Raji (cell line): ENCODE results near the gene IGLON5.

Experiments used
- POLR2A ChIP-seq: IDR thresholded peaks from 2 replicates; pipeline ENCODE4 v1.6.1; 2011; ENCODE audit warnings: low read depth, low read length, control low read depth; ENCODE audit not compliant: insufficient read depth

The IGLON5 gene

GRCh38 chr19:51311351-51312257, at the start of gene IGLON5:
Gene IGLON5, plus strand, starts transcription at chr19:51311644. Its CDS starts 204 bp downstream, at chr19:51311848.
- no peak for TF ChIP-seq POLR2A

GRCh38 chr19:51263808-51264207, 47.6 kb upstream of the IGLON5 start:
- no peak for TF ChIP-seq POLR2A

- TF ChIP-seq POLR2A: no peak
Measured at GRCh38 chr19:51271067-51271466, 40.4 kb upstream of the IGLON5 start.

GRCh38 chr19:51272183-51272810, 39.1 kb upstream of the IGLON5 start:
- no peak for TF ChIP-seq POLR2A

DNA sequence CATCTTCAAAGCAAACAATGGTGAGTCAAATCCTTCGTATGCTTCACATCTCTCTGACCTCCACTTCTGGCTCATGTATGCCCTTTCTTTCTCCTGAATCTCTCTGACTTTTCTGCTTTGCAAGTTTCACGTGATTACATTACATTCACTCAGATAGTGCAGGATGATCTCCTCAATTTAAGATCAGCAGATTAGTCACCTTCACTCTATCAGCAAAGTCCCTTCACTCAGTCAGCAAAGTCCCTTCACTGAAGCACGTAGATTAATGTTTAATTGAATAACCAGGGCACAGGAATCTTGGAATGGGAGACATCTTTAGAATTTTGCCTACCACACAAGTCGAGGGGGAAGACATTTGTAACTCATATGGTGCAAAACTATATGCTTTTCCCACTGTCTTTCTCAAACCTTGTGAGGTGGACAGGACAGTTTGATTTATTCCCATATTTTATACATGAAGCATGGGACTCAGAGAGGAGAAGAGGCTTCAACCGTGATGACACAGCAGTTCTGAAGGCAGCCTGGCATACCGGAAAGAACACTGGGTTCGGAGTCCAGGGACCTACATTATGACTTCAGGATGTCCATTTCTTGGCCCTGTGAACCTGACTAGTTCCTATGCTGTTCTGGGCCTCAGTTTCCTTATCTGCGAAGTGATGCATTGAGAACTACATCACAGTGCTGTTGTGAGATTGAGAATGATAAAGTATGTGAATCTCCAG, 37.2 kb upstream of the IGLON5 start:
- TF ChIP-seq POLR2A: no peak

DNA sequence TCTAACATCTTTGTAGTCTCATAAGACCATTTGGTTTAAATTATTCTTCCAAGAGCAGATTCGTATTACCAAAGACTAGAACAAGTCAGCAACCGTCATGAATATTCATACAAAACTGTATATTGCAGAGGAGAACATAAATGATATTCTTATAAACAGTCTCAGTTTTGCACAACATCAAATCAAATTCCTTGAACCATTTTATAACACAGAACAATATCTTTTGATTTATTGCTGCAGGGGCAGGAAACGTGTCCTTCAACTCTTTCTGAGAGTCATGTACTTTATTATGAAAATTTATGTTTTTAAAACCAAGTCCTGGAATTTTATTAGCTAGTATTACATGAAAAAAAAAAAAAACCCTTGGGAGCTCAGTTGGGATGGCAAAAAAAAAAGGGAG, 34.3 kb upstream of the IGLON5 start:
- no peak for TF ChIP-seq POLR2A

DNA sequence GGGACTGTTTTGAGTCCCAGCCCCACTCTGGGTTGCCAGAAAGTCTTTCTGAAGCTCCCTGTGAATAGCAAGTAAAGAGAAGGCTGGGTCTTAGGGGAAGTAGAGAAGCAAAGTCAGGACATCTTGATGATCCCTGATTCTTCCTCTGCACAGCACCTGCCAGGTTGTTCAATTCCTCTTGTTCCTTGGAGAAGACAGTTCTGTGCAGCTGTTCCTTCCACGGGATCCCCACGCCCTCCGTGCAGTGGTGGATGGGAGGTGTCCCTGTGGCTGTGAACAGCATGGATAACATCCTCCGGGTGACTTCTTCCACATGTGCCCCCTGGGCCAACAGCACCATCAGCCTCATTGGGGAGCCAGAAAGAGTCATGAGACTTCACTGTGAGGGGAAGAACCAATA, 29.1 kb upstream of the IGLON5 start:
- no peak for TF ChIP-seq POLR2A

- TF ChIP-seq POLR2A: no peak
Measured at GRCh38 chr19:51285682-51286081, 25.8 kb upstream of the IGLON5 start.

DNA sequence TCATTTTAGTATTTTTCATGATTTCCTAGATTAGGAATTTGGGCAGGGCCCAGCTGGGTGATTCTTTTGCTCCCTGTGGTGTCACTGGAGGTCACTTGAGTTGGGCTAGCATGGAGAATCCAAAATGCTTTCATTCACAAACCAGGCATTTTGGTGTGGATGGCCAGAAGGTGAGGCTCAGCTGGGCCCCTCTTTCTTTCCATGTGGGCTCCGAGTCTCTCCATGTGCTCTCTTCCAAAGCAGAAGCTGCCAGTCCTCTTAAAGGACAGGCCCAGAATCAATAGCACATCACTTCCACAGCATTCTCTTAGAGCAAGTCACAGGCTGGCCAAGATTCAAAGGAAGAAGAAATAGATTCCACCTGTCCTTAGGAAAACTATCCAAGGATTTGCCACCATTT, 21.8 kb upstream of the IGLON5 start:
- TF ChIP-seq POLR2A: no peak

- no peak for TF ChIP-seq POLR2A
Measured at GRCh38 chr19:51292971-51293370, 18.5 kb upstream of the IGLON5 start.

GRCh38 chr19:51293571-51294210, 17.8 kb upstream of the IGLON5 start:
- no peak for TF ChIP-seq POLR2A

DNA sequence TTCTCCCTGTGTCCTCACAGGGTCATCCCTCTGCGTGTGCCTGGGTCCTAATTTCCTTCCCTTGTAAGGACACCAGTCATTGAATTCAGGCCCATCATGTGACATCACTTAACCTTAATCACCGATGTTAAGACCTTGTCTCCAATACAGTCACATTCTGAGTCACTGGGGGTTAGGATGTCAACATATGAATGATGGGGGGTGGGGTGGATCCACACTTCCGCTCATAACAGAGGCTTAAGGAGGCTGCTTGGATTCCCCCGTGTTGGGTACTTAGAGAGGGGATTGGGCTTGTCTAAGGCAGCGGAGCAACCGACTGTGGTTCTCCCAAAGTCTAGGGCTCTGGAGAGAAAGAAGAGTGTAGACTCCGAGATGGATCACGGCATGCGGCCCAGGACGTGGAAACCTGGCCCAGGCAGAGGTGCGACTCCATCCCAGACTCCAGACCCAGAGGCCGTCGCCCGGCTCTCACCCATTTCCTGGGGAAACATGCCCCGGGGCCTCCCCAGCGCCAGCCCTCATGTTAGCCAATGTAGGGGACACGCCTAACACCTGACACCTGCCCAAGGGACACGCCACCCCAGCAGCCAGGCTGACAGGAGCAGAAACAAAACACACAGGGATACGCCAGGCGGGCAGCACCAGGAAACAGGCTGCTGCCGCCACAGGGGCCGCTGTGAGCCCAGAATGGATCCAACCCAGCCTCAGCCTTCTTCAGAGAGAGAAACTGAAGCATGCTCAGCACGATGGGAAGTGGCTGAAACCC, 17.1 kb upstream of the IGLON5 start:
- TF ChIP-seq POLR2A: no peak

GRCh38 chr19:51294977-51295375, 16.5 kb upstream of the IGLON5 start:
- TF ChIP-seq POLR2A: no peak

DNA sequence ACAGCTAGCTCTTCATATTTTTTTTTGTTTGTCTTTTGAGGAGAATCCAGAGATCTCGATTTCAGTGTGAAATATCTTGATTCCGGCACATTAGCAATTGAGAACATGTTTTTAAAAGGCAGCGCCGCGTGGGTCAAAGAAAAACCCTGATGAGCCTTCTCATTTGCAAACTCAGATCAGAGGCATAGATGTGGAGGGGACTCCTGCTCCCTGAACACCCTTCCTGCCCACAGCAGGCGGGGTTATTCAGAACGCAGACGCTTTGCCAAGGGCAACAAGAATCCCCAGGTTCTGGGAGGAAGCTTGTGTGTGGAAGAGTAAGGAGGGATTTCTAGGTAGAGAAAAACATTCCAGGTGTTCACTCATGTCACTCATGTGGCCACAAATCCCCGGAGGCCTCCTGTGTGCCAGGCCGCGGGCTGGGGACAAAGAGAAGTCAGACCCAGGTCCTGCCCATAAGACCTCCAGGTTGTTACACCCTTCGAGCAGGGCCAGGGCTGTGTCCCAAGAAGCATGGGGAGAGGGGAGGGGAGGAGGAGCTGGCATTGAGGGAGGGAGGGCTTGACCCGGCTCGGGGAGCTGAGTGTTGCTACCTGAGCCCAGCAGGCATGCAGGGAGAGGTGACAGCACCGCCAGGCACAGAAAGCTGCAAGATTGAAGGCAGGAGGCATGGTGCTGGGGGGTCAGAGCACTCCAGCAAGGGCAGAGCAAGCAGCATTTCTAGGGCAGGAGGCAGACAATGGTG, 15.9 kb upstream of the IGLON5 start:
- TF ChIP-seq POLR2A: no peak
